GM12878 (cell line): ENCODE results near the gene USP47.

Experiments used
- CTCF ChIP-seq, 3 experiments: IDR thresholded peaks in 2 of 3; conservative IDR thresholded peaks in 1 of 3; 2 replicates each; pipeline ENCODE4 v1.5.1; 2011; ENCODE audit warnings: low read depth in 3 of 3, low read length in 3 of 3, mild to moderate bottlenecking in 3 of 3, control low read depth in 2 of 3, moderate library complexity in 2 of 3, inconsistent platforms in 1 of 3, mixed read lengths in 1 of 3; ENCODE audit not compliant: control insufficient read depth in 2 of 3, insufficient read depth in 1 of 3; ENCODE audit errors: extremely low read depth in 1 of 3
- HDGF ChIP-seq: fragments of 450-650 bp; IDR thresholded peaks from 2 replicates; pipeline ENCODE4 v1.6.1; 2016; ENCODE audit warnings: antibody characterized with exemption
- MYB ChIP-seq: fragments of 150-350 bp; IDR thresholded peaks from 2 replicates; pipeline ENCODE4 v1.6.1; 2014; ENCODE audit warnings: mild to moderate bottlenecking, low read depth, low read length, borderline replicate concordance
- POLR2A ChIP-seq: IDR thresholded peaks from 2 replicates; pipeline ENCODE4 v1.6.1; 2011; ENCODE audit warnings: low read depth, mild to moderate bottlenecking, low read length
- REST ChIP-seq: IDR thresholded peaks from 2 replicates; pipeline ENCODE4 v1.6.1; 2012; ENCODE audit warnings: mild to moderate bottlenecking, low read depth, low read length
- TCF3 ChIP-seq: IDR thresholded peaks from 2 replicates; pipeline ENCODE4 v1.6.1; 2012; ENCODE audit warnings: low read depth, mild to moderate bottlenecking, low read length, borderline replicate concordance; ENCODE audit not compliant: insufficient read depth

DNA sequence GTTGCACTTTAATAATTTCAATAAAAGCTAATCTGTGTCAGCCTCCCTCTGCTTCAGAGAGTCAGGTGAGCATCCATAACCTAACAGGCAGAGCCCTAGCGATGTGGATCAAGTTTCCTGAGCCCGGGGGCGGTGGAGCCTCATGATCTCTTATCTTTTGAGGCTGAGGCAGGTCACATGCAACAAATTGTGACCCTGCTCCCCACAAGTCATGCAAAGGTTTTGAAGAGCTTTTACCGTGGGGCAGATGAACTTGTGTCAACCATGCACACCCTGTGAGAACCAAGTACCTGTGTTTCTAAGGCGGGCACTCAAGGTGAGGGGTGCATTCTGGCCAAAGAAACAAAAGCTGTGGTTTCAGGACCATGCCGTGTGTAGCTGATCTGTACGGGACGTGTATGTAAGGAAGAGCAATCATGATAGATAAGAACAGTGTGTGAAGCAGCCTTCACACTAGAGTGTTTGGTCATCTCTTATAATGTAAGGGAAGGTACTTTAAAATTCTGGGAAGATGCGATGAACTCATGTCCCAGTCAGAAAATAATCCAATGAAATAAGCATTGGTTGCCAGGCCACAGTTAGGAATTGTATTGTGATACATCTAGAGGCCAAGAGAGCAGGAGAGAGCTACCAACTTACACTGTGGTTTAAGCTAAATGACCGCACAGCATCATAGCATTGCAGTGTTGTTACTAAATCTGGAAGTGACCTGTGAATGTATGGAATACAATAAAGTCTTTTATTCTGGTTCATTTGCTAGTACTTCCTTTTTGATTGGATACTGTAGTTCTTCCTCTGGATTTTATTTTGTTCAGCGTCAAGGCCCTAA lies 116.8 kb downstream of the USP47 start:
- no peak for TF ChIP-seq CTCF (IDR thresholded peaks at IDR 0.05 in 2 of 3, conservative IDR thresholded peaks at IDR 0.05 in 1 of 3; ENCODE audit: control insufficient read depth in 2 of 3, extremely low read depth in 1 of 3, insufficient read depth in 1 of 3, low read depth in 3 of 3, low read length in 3 of 3)
- TF ChIP-seq HDGF, result no peak
- no peak for TF ChIP-seq POLR2A
- no peak for TF ChIP-seq TCF3
- no peak for TF ChIP-seq REST
- TF ChIP-seq MYB, result no peak
